Tracheal epithelial cell (primary cell): ENCODE measurements around the gene PITPNC1. TPM values are rescaled to one million over a fixed set of nuclear protein-coding genes. Genes with fewer than 3 reads are reported as not detected.

Experiments
- total RNA-seq: library from RNA; depleted of rRNA; stranded (reverse); fragments of >200 nt; gene quantifications from 2 replicates; pipeline ENCODE4 v1.2.1, GENCODE V29; 2014

The PITPNC1 gene
- total RNA-seq = 15.4 and 20.7 TPM in 2 replicates

GRCh38 chr17:67376737-67377487, at the start of gene PITPNC1:
TSS of gene PITPNC1 (plus strand) at chr17:67377281.

GRCh38 chr17:67366193-67367157, 10.6 kb upstream of the PITPNC1 start, which contains the start of gene PSMD12:
TSS of gene PSMD12 (minus strand) at chr17:67366577. CDS start at chr17:67366519, 58 bp downstream.

GRCh38 chr17:67717624-67718324, 340.7 kb downstream of the PITPNC1 start, which contains the start of gene NOL11:
TSS of gene NOL11 (plus strand) at chr17:67717936. CDS start at chr17:67717948, 12 bp downstream.

Other genes with a start within 250 kb of the PITPNC1 start
- 34.7 and 41.9 TPM in 2 replicates for gene HELZ, start 132.1 kb upstream of the PITPNC1 start, total RNA-seq
- gene PSMD12, start 10.7 kb upstream of the PITPNC1 start, total RNA-seq = 16.9 and 18.3 TPM in 2 replicates